Glomerular endothelial cell (primary cell): ENCODE measurements around the gene PARK7. TPM values are rescaled to one million over a fixed set of nuclear protein-coding genes. Genes with fewer than 3 reads are reported as not detected.
"Not testable (repeated sequence)": the region's sequence is repeated elsewhere in the genome, so short reads cannot be mapped to it uniquely, and the experiment has no call there.

ENCODE experiments used
- DNase-seq: peaks from one replicate; pipeline ENCODE4 v3.0.0-alpha.2; 2011; ENCODE audit warnings: low read depth, low spot score; ENCODE audit errors: extremely low read depth
- total RNA-seq: library from RNA; depleted of rRNA; stranded (reverse); fragments of >200 nt; gene quantifications from 2 replicates; pipeline ENCODE4 v1.2.3, GENCODE V29; 2015

The PARK7 gene
- total RNA-seq, 1 donor from 2014 or later: 197 TPM

GRCh38 chr1:7942214-7942921 lies 19.1 kb upstream of the PARK7 start:
- DNase-seq: no peak

GRCh38 chr1:7943251-7943650 lies 18.3 kb upstream of the PARK7 start:
- DNase-seq: no peak

- no peak for DNase-seq
These were observed 12.6 kb upstream of the PARK7 start for GRCh38 chr1:7948960-7949359.

- DNase-seq: not testable (repeated sequence)
These were observed 8.7 kb upstream of the PARK7 start for GRCh38 chr1:7952791-7953190.

GRCh38 chr1:7953850-7954609 lies 7.5 kb upstream of the PARK7 start:
- DNase-seq: peak; percentile 41

- DNase-seq: no peak
These were observed 6.8 kb upstream of the PARK7 start for GRCh38 chr1:7954683-7955082.

GRCh38 chr1:7956218-7957032 lies 5.1 kb upstream of the PARK7 start:
- no peak for DNase-seq

- no peak for DNase-seq
These were observed 1.3 kb upstream of the PARK7 start for GRCh38 chr1:7960165-7960564.

GRCh38 chr1:7960867-7961215 lies 670 bp upstream of the PARK7 start:
- no peak for DNase-seq

GRCh38 chr1:7962014-7962335 lies 464 bp downstream of the PARK7 start:
- no peak for DNase-seq

- no peak for DNase-seq
These were observed 1.3 kb downstream of the PARK7 start for GRCh38 chr1:7962636-7963377.

GRCh38 chr1:7963378-7963730 lies 1.8 kb downstream of the PARK7 start:
- not testable (repeated sequence) for DNase-seq

- not testable (repeated sequence) for DNase-seq
These were observed 2.3 kb downstream of the PARK7 start for GRCh38 chr1:7963841-7964240.

GRCh38 chr1:7964476-7964875 lies 3.0 kb downstream of the PARK7 start:
- no peak for DNase-seq

GRCh38 chr1:7967196-7967595 lies 5.7 kb downstream of the PARK7 start:
- DNase-seq: no peak

- DNase-seq: no peak
These were observed 6.1 kb downstream of the PARK7 start for GRCh38 chr1:7967651-7968050.

- DNase-seq: no peak
These were observed 8.7 kb downstream of the PARK7 start for GRCh38 chr1:7970246-7970645.

GRCh38 chr1:7971024-7971423 lies 9.5 kb downstream of the PARK7 start:
- no peak for DNase-seq

GRCh38 chr1:7972285-7972684 lies 10.8 kb downstream of the PARK7 start:
- no peak for DNase-seq

GRCh38 chr1:7973086-7973485 lies 11.6 kb downstream of the PARK7 start:
- DNase-seq: no peak

GRCh38 chr1:7975212-7975865 lies 13.8 kb downstream of the PARK7 start:
- peak; percentile 34 for DNase-seq
